ENCODE data around the gene MDN1. TPM values are rescaled to one million over a fixed set of nuclear protein-coding genes. Genes with fewer than 3 reads are reported as not detected.

Gene MDN1
- total and polyA plus RNA-seq, 2 experiments from 2014 or later = 8.0 to 20.9 TPM

GRCh38 chr6:89682991-89683390, 136.6 kb downstream of the MDN1 start:
- Histone ChIP-seq H3K27ac (no peak overlapping the region), H3K9me2 (replicated peaks; ENCODE audit: insufficient read depth) (no peaks in the 10 kb centered on the region), H3K9me3 (ENCODE audit: low read depth) (no peaks in the 10 kb centered on the region), H4K20me1 (ENCODE audit: insufficient read depth, poor library complexity, severe bottlenecking) (no peaks in the 10 kb centered on the region), H3K4me1 (ENCODE audit: insufficient read depth) (no peaks in the 10 kb centered on the region), H3K4me2 (no peak overlapping the region), H3K4me3 (no peak overlapping the region), H3K79me2 (no peaks in the 10 kb centered on the region), H3K27me3 (no peaks in the 10 kb centered on the region), H3K36me3 (replicated peaks; ENCODE audit: insufficient read depth, low read depth) (peaks cover 3% of the 10 kb centered on the region), H2AFZ (no peak overlapping the region)
- TF ChIP-seq EZH2phosphoT487 (IDR thresholded peaks at IDR 0.05; ENCODE audit: low read depth, severe bottlenecking, unreplicated experiment) (no peak), EZH2 (IDR thresholded peaks at IDR 0.05; ENCODE audit: borderline replicate concordance) (no peak), CTCF (IDR thresholded peaks at IDR 0.05; ENCODE audit: poor library complexity) (no peak)
- no peak for DNase-seq (ENCODE audit: low spot score)
- WGBS (ENCODE audit: low lambda C conversion rate, missing lambda C conversion rate) = 95% methylated on average over 1 of the region's 1 CpG

GRCh38 chr6:89681983-89682564, 137.5 kb downstream of the MDN1 start:
- no peak for TF ChIP-seq EZH2 (IDR thresholded peaks at IDR 0.05; ENCODE audit: borderline replicate concordance)
- no peak for TF ChIP-seq CTCF (IDR thresholded peaks at IDR 0.05; ENCODE audit: poor library complexity)
- TF ChIP-seq EZH2phosphoT487 (IDR thresholded peaks at IDR 0.05; ENCODE audit: low read depth, severe bottlenecking, unreplicated experiment) = no peak
- H2AFZ ChIP-seq = no peak overlapping the region
- H3K27ac ChIP-seq = no peak overlapping the region
- no peak for DNase-seq (ENCODE audit: low spot score)
- no peaks in the 10 kb centered on the region for H3K9me2 ChIP-seq (replicated peaks; ENCODE audit: insufficient read depth)
- no peak overlapping the region for H3K4me3 ChIP-seq
- 93% methylated on average over 10 of the region's 10 CpGs for WGBS (ENCODE audit: low lambda C conversion rate, missing lambda C conversion rate)
- no peaks in the 10 kb centered on the region for H4K20me1 ChIP-seq (ENCODE audit: insufficient read depth, poor library complexity, severe bottlenecking)
- H3K4me2 ChIP-seq = no peak overlapping the region
- no peaks in the 10 kb centered on the region for H3K27me3 ChIP-seq
- H3K4me1 ChIP-seq (ENCODE audit: insufficient read depth) = no peaks in the 10 kb centered on the region
- no peaks in the 10 kb centered on the region for H3K79me2 ChIP-seq
- no peaks in the 10 kb centered on the region for H3K9me3 ChIP-seq (ENCODE audit: low read depth)
- peaks cover 3% of the 10 kb centered on the region for H3K36me3 ChIP-seq (replicated peaks; ENCODE audit: insufficient read depth, low read depth)

GRCh38 chr6:89680551-89680950, 139.0 kb downstream of the MDN1 start:
- WGBS (ENCODE audit: low lambda C conversion rate, missing lambda C conversion rate) = 85% methylated on average over 7 of the region's 7 CpGs
- Histone ChIP-seq H3K79me2 (no peaks in the 10 kb centered on the region), H4K20me1 (ENCODE audit: insufficient read depth, poor library complexity, severe bottlenecking) (no peaks in the 10 kb centered on the region), H2AFZ (no peak overlapping the region), H3K27me3 (no peaks in the 10 kb centered on the region), H3K4me3 (no peak overlapping the region), H3K9me3 (ENCODE audit: low read depth) (no peaks in the 10 kb centered on the region), H3K27ac (no peak overlapping the region), H3K36me3 (replicated peaks; ENCODE audit: insufficient read depth, low read depth) (peaks cover 3% of the 10 kb centered on the region), H3K4me2 (no peak overlapping the region), H3K4me1 (ENCODE audit: insufficient read depth) (peaks cover 4% of the 10 kb centered on the region), H3K9me2 (replicated peaks; ENCODE audit: insufficient read depth) (no peaks in the 10 kb centered on the region)
- DNase-seq (ENCODE audit: low spot score) = no peak
- TF ChIP-seq EZH2 (IDR thresholded peaks at IDR 0.05; ENCODE audit: borderline replicate concordance) (no peak), EZH2phosphoT487 (IDR thresholded peaks at IDR 0.05; ENCODE audit: low read depth, severe bottlenecking, unreplicated experiment) (no peak), CTCF (IDR thresholded peaks at IDR 0.05; ENCODE audit: poor library complexity) (no peak)

Measured in hepatocyte (in vitro differentiated cells).